ENCODE results near the gene KSR2. TPM values are rescaled to one million over a fixed set of nuclear protein-coding genes. Genes with fewer than 3 reads are reported as not detected.
"Not testable (repeated sequence)": the region's sequence is repeated elsewhere in the genome, so short reads cannot be mapped to it uniquely, and the experiment has no call there.

KSR2 gene
- 0.05 TPM for polyA plus RNA-seq (2012; ENCODE audit: low read depth, missing spikeins)

DNA sequence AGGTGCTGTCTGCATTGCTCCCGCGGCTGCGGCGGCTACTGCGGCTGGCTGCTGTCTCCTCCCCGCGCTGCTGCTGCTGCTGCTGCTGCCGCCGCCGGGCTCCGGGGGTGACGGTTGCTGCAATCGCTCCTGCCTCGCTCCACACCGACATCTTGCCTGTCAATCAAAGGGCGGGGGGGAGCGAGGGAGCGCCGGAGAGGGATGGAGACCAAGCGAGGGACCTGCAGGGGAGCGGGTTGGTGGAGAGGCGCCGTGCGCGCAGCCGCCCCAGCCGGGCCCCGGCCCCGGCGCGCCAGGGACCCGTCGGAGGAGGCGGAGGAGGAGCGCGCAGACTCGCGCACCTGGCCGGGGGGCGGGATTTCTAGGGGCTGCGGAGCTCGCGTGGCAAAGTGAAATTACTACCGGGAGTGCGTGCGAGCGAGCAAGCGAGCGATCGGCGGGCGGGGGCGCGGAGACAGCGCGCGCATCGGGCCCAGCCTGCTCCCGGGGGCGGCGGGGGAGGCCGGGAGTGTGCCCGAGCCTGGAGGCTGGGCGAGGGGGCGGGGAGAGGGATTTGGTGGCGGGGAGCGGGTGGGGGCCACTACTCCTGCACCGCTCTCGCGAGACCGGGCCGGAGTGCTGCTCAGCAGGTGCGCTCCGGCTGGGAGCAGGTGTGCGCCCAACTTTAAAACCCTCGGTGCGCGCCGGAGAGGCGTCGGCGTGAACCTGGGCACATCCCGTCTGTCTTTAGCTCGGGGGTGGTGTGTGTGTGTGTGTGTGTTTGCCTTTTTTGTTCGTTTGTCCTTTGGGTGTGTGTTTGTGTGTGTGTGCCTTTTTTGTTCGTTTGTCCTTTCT lies at the start of gene KSR2:
Gene KSR2, minus strand, starts transcription at position 165 of the 834 bp plus-strand sequence. CDS start 735 bp downstream, outside the sequence.
- TF ChIP-seq SPI1 (IDR thresholded peaks at IDR 0.05; ENCODE audit: low read depth, low read length) (no peak), TAF1 (IDR thresholded peaks at IDR 0.05; ENCODE audit: low read depth, low read length) (no peak), PAX5 (IDR thresholded peaks at IDR 0.05; ENCODE audit: insufficient read depth, low read length, severe bottlenecking) (no peak), POLR2AphosphoS5 (IDR thresholded peaks at IDR 0.05; ENCODE audit: low read depth, low read length) (no peak), POU2F2 (IDR thresholded peaks at IDR 0.05; ENCODE audit: low read depth, low read length) (no peak), POLR2A (IDR thresholded peaks at IDR 0.05; ENCODE audit: low read depth, low read length) (no peak)
- FAIRE-seq (peak; percentile 73), DNase-seq (ENCODE audit: insufficient read length, low spot score) (peak; percentile 71)

DNA sequence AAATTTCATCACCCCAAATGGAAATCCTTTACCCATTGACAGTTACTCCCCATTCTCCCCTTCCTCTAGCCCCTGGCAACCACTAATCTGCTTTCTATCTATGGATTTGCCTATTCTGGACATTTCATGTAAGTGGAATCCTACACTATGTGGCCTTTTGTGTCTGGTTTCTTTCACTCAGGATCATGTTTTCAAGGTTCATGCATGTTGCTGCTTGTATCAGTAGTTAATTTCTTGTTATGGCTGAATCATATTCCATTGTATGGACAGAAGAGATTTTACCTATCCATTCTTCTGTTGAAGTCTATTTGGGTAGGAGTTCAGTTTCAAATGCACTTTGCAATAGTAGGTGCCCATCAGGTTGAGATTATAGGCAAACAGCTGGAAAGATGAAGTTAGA lies 49.1 kb upstream of the KSR2 start:
- FAIRE-seq (no peak), DNase-seq (ENCODE audit: insufficient read length, low spot score) (no peak)
- TF ChIP-seq TAF1 (IDR thresholded peaks at IDR 0.05; ENCODE audit: low read depth, low read length) (no peak), POU2F2 (IDR thresholded peaks at IDR 0.05; ENCODE audit: low read depth, low read length) (no peak), SPI1 (IDR thresholded peaks at IDR 0.05; ENCODE audit: low read depth, low read length) (no peak), POLR2A (IDR thresholded peaks at IDR 0.05; ENCODE audit: low read depth, low read length) (no peak), POLR2AphosphoS5 (IDR thresholded peaks at IDR 0.05; ENCODE audit: low read depth, low read length) (no peak), PAX5 (IDR thresholded peaks at IDR 0.05; ENCODE audit: insufficient read depth, low read length, severe bottlenecking) (no peak)

DNA sequence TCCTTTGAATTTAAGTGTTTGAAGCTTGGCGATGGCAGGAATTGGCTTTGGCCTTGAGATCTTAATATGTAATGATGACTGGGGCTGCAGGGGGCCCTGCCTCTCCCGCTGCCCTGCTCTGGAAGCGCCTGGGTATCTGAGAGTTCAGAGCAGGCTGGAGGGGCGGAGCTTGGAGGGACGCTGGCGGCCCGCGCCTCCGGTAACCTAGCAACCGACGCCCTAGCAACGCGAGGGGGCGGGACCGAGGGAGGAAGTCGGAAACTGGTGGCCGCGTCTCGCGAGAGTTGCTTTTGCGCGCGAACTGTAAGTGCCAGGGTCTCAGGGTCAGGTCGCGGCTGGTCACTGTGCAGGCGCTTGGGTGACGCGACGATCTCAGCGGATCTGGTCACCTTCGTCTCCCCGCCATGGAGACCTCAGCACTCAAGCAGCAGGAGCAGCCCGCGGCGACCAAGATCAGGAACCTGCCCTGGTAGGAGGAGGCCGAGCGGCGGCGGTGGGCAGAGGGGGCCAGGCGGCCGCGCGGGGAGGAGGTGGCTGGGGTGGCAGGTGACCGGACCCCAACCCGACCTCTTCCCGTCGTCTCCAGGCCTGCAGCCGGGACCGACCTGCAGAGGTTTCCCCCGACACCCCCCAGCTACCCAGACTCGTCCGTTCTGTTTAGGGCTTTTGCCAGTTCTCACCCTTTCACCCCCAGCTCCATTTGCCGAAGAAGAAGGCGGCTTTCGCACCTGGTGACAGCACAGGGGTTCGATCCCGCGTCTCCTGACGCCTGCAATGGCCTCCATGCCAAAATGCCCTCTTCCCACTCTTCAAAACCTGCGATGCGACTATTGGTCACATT lies 47.9 kb upstream of the KSR2 start, which contains the start of gene RFC5:
Gene RFC5, plus strand, starts transcription at position 280 of the 841 bp plus-strand sequence. Its CDS starts 125 bp downstream, at position 405.
- TF ChIP-seq SPI1 (IDR thresholded peaks at IDR 0.05; ENCODE audit: low read depth, low read length), result peak; percentile 90
- TF ChIP-seq POLR2A (IDR thresholded peaks at IDR 0.05; ENCODE audit: low read depth, low read length), result peak; percentile 78
- no peak for TF ChIP-seq PAX5 (IDR thresholded peaks at IDR 0.05; ENCODE audit: insufficient read depth, low read length, severe bottlenecking)
- TF ChIP-seq TAF1 (IDR thresholded peaks at IDR 0.05; ENCODE audit: low read depth, low read length), result peak; percentile 66
- TF ChIP-seq POU2F2 (IDR thresholded peaks at IDR 0.05; ENCODE audit: low read depth, low read length), result no peak
- TF ChIP-seq POLR2AphosphoS5 (IDR thresholded peaks at IDR 0.05; ENCODE audit: low read depth, low read length), result peak; percentile 83
- DNase-seq (ENCODE audit: insufficient read length, low spot score) (peak; percentile 95), FAIRE-seq (peak; percentile 97)

DNA sequence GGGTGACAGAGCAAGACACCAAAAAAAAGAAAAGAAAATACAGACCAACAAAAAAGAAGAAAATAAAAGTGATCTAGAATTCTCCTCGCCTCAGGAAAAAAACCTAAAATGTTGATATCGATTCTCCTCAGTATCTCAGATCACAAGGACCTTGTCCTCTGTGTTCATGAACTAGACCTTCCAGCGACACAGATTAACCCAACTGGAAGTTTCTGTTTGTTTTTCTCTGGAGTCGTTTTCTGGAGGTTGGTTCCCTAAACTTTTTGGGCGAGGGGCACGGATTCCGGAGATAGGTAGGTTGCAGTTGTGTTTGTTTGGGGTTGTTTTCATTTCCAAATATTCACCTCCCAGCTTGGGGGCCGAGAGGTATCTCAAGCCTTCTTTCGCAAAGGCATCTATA lies 47.2 kb upstream of the KSR2 start:
- FAIRE-seq, result no peak

DNA sequence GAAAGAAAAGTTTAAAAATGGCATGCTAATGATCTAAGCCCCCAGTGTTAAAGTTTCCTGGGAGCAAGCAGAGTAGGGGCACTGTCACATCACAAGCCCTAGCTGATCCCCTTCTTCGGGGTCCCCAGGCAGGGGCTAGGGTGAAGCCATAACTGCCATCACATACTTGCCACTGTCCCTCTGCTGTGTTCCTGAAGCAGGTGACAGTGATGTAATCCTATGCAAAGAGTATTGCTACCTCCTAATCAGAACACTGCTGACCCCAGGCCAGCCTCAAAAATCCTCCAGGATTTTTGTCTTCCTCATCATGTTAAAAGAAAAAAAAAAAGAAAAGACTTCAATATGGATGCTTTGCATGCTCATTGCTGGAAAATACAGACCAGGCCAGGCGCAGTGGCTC lies 46.5 kb upstream of the KSR2 start:
- no peak for FAIRE-seq
- TF ChIP-seq POLR2A (IDR thresholded peaks at IDR 0.05; ENCODE audit: low read depth, low read length) (no peak), POU2F2 (IDR thresholded peaks at IDR 0.05; ENCODE audit: low read depth, low read length) (no peak), TAF1 (IDR thresholded peaks at IDR 0.05; ENCODE audit: low read depth, low read length) (no peak), POLR2AphosphoS5 (IDR thresholded peaks at IDR 0.05; ENCODE audit: low read depth, low read length) (no peak), PAX5 (IDR thresholded peaks at IDR 0.05; ENCODE audit: insufficient read depth, low read length, severe bottlenecking) (no peak), SPI1 (IDR thresholded peaks at IDR 0.05; ENCODE audit: low read depth, low read length) (no peak)
- DNase-seq (ENCODE audit: insufficient read length, low spot score), result no peak

More for the DNA sequence above, 47.2 kb upstream of the KSR2 start:
- no peak for TF ChIP-seq PAX5 (IDR thresholded peaks at IDR 0.05; ENCODE audit: insufficient read depth, low read length, severe bottlenecking)
- no peak for DNase-seq (ENCODE audit: insufficient read length, low spot score)

DNA sequence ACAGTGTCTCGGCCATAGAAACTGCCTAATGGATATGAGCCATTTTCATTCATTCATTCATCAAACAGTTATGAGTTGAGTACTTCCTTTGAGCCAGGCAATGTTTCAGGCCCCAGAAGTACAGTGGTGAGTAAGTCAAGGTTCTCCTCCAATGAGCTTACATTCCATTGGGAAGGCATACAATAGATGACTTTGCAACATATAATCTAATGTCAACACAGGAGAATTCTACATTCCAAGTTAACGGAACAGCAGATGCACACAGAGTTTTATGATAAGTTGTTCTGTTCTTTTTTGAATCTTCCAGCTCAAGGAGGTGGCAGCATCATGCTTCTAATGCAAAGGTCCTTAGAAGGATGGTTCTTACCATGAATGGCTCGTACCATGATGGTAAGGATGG lies 44.5 kb upstream of the KSR2 start:
- no peak for FAIRE-seq

DNA sequence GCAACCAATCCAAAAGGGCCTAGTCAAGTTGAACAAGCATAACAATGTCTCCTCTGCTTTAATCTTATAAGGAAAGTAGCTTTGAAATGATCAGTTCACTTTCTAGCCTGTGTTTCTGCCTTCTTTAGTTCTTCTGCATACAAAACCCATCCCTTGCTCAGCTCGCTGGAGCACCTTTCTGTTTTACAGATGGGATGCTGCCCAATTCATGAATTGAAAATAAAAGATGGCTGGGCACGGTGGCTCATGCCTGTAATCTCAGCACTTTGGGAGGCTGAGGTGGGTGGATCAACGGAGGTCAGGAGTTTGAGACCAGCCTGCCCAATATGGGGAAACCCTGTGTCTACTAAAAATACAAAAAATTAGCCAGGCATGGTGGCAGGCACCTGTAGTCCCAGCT lies 43.2 kb upstream of the KSR2 start:
- DNase-seq (ENCODE audit: insufficient read length, low spot score) (no peak), FAIRE-seq (no peak)
- TF ChIP-seq SPI1 (IDR thresholded peaks at IDR 0.05; ENCODE audit: low read depth, low read length) (no peak), POLR2A (IDR thresholded peaks at IDR 0.05; ENCODE audit: low read depth, low read length) (no peak), POU2F2 (IDR thresholded peaks at IDR 0.05; ENCODE audit: low read depth, low read length) (no peak), TAF1 (IDR thresholded peaks at IDR 0.05; ENCODE audit: low read depth, low read length) (no peak), POLR2AphosphoS5 (IDR thresholded peaks at IDR 0.05; ENCODE audit: low read depth, low read length) (no peak), PAX5 (IDR thresholded peaks at IDR 0.05; ENCODE audit: insufficient read depth, low read length, severe bottlenecking) (no peak)

More for the DNA sequence above, 44.5 kb upstream of the KSR2 start:
- no peak for TF ChIP-seq PAX5 (IDR thresholded peaks at IDR 0.05; ENCODE audit: insufficient read depth, low read length, severe bottlenecking)
- TF ChIP-seq POU2F2 (IDR thresholded peaks at IDR 0.05; ENCODE audit: low read depth, low read length), result no peak
- no peak for TF ChIP-seq SPI1 (IDR thresholded peaks at IDR 0.05; ENCODE audit: low read depth, low read length)
- TF ChIP-seq POLR2AphosphoS5 (IDR thresholded peaks at IDR 0.05; ENCODE audit: low read depth, low read length), result no peak
- no peak for TF ChIP-seq POLR2A (IDR thresholded peaks at IDR 0.05; ENCODE audit: low read depth, low read length)
- TF ChIP-seq TAF1 (IDR thresholded peaks at IDR 0.05; ENCODE audit: low read depth, low read length), result no peak
- DNase-seq (ENCODE audit: insufficient read length, low spot score), result no peak

DNA sequence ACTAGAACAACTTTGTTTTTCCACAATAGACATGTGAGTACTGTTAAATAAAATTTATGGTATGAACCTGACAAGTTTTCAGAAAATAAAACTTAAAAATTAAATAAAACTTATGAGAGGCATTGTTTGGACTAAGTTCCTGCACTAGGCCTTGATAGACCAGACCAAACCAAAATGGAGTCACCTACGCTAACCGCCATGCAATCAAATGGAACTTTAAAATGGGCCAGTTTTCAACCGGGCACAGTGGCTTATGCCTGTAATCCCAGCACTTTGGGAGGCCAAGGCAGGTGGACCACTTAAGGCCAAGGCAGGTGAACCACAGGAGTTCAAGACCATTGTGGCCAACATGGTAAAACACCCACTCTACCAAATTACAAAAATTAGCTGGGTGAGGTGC lies 42.6 kb upstream of the KSR2 start:
- DNase-seq (ENCODE audit: insufficient read length, low spot score) (no peak), FAIRE-seq (no peak)
- TF ChIP-seq POLR2A (IDR thresholded peaks at IDR 0.05; ENCODE audit: low read depth, low read length), result no peak
- no peak for TF ChIP-seq POLR2AphosphoS5 (IDR thresholded peaks at IDR 0.05; ENCODE audit: low read depth, low read length)
- TF ChIP-seq PAX5 (IDR thresholded peaks at IDR 0.05; ENCODE audit: insufficient read depth, low read length, severe bottlenecking), result no peak
- TF ChIP-seq TAF1 (IDR thresholded peaks at IDR 0.05; ENCODE audit: low read depth, low read length), result no peak
- no peak for TF ChIP-seq SPI1 (IDR thresholded peaks at IDR 0.05; ENCODE audit: low read depth, low read length)
- no peak for TF ChIP-seq POU2F2 (IDR thresholded peaks at IDR 0.05; ENCODE audit: low read depth, low read length)

DNA sequence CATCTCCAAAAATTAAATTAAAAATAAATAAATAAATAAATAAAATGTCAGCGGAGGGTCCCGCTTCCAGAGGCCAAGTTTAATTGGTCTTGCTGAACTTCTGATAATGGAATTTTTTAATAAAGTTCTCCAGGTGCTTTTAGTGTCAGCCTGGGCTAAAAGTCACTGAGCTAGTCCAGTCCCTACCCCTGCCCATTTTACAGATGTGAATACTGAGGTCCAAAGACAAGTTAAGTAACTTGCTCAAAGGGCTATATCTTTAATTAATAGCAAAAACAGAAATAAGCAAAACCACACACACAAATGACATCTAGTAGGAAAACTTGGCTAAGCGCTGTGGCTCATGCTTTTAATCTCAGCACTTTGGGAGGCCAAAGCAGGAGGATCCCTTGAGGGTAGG lies 42.1 kb upstream of the KSR2 start:
- DNase-seq (ENCODE audit: insufficient read length, low spot score) (no peak), FAIRE-seq (no peak)
- TF ChIP-seq POU2F2 (IDR thresholded peaks at IDR 0.05; ENCODE audit: low read depth, low read length) (no peak), PAX5 (IDR thresholded peaks at IDR 0.05; ENCODE audit: insufficient read depth, low read length, severe bottlenecking) (no peak), POLR2A (IDR thresholded peaks at IDR 0.05; ENCODE audit: low read depth, low read length) (no peak), SPI1 (IDR thresholded peaks at IDR 0.05; ENCODE audit: low read depth, low read length) (no peak), TAF1 (IDR thresholded peaks at IDR 0.05; ENCODE audit: low read depth, low read length) (no peak), POLR2AphosphoS5 (IDR thresholded peaks at IDR 0.05; ENCODE audit: low read depth, low read length) (no peak)

DNA sequence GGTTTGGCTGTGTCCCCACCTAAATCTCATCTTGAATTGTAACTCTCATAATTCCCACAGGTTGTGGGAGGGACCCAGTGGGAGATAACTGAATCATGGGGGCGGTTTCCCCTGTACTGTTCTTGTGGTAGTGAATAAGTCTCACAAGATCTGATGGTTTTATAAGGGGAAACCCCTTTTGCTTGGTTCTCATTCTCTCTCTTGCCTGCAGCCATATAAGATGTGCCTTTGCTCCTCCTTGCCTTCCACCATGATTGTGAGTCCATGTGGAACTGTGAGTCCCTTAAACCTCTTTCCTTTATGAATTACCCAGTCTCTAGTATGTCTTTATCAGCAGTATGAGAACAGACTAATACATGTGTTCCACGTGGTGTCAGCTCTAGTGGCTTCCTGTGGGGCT lies 31.0 kb upstream of the KSR2 start:
- DNase-seq (ENCODE audit: insufficient read length, low spot score); FAIRE-seq: not testable (repeated sequence)

Measured in GM12891 (cell line).